HS-5 (cell line): Measurements from ENCODE around the gene SPRED2.

Experiments used
- DNase-seq: peaks from one replicate; pipeline ENCODE4 v3.0.0-alpha.2; 2012; ENCODE audit warnings: low read depth

The SPRED2 gene

DNA sequence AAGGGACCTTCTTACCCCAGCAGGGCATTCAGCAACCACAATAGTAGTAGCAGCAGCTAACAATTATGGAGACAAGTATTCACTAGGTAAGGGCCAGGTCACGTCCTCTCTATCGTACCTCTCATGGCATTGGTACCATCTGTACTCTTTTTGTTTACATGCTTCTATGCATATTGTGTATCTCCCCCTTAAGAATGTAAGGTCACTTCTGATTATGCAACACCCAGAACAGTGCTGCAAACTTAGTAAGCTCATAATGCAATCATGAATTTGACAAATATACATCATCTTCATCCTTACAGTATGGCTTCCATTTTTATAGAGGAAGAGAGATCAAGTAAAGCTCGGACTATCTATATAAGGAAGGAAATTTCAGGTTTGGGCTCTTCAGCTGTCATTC is 46.1 kb downstream of the SPRED2 start:
- DNase-seq: no peak

DNA sequence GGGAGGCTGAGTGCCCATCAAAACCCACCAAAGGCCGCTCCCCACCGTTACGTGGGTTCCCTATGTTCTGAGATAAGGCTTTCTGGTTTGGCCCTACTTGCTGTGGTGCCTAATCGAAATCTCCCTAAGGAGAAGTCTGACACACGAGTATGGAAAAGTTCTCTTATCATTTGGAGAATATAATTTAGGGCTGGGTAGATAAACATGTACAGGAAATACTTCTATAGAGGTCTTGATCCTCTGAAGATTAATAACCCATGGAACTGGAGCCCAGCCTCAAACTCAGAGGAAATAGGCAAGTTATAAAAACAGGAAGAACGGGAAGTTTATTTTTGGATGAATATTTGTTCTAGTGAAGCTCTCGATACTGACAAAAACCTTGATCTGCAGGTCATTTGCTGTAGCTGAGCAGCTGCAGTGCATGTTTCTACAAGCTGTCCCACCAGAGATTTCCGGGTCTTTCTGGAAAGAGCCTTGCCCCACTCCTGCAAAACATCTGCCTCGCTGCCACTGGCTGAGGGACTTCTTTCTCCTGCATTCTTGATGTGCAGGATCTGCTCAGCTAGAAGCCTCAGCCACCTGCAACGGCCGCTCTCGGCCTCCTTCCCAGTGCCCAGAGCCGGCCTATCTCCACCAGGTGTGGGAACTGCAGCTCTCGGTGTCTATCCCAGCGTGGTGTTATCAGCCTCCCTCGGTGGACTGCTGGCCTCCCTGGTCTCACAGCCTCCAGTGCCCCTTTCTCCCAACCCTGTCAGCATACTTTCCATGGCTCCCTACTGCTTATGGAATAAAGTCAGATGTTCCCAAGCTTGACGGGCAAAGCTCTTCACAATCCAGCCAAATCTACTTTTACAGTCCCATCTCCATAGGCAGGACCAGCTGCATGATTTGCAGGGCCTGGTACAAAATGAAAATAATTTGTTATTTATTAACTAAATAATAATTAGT is 48.6 kb downstream of the SPRED2 start:
- DNase-seq: no peak

DNA sequence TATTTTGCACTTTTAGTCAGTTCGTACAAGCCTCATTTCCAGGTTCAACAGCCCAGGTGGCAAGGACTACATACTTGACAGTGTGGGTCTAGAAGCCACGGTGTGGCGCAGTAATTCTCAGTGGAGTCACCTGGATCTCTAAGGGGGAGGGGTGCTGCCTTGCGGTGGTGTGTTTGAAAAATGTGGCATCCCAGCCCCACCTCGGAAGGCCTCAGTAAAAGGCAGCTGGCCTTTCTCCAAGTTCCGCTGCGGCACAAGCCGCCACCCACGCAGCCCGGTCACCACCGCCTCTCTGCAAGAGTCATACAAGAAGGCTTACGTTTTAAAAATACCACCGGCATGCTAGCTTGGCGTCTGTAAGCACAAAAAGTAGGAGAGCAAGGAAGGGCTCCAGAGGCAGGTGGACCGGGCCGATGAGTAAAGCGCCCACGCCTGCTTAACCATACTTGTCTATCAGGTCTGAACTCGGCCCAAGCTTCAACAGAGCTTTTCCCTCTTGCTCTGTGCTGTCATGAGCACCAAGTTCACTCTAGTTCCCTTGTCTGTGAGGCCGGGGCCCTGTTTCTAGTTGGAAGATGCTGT is 49.5 kb downstream of the SPRED2 start:
- no peak for DNase-seq

DNA sequence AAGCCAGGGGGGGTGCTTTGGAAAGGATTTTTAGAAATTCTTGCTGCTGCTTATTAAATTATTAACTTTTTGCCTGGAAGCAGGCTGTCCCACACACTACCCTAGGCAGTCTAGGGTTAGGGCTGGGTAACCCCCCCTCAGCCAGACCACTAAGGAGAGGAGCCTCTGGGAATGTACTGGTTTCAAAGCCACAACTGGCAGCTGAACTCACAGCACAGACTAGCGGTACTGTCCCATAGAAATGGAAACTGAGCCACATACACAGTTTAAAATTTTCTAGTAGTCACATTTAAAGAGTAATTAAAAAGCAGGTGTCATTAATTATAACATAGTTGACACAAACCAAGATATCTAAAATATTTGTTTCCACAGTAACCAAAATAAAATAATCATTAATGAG is 50.1 kb downstream of the SPRED2 start:
- no peak for DNase-seq

DNA sequence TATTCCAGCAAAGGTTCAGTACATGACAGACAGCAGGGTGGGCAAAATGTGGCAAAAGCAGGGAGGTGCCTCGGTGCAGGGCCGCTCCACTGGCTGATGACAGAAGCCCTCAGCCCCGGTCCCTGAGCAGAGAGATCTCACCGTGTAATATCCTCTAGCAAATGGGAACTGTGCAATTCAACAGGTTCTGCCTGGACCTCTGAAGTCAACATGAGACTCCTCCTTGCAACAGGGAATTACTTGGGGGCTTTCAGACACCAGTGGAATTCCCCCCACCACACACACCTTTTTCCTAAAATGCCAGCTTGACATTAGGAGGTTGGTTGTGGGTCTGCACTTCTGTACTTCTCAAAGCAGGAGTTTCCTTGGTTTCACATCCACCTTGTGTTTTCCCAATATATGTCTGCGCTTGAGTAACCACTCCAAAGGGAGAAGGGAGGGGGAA is 50.8 kb downstream of the SPRED2 start:
- DNase-seq: no peak

DNA sequence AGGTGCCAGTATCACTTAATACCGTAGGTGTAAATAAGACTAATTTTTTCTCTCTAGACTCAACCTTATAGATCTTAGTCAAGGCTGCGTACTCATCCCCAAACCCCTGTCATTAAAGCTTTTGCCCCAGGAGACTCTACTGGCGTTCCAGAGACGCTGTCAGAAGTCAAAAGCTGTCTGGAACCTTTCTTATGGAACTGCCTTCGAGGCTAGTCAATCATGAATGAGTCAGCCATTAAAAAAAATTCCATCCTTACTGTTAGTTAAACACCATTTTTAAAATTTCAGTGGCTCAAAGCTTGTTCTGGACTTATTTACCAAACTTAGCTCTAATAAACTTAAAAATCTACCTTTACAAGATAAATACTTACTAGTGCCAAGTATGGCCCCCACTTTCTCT is 52.1 kb downstream of the SPRED2 start:
- no peak for DNase-seq

DNA sequence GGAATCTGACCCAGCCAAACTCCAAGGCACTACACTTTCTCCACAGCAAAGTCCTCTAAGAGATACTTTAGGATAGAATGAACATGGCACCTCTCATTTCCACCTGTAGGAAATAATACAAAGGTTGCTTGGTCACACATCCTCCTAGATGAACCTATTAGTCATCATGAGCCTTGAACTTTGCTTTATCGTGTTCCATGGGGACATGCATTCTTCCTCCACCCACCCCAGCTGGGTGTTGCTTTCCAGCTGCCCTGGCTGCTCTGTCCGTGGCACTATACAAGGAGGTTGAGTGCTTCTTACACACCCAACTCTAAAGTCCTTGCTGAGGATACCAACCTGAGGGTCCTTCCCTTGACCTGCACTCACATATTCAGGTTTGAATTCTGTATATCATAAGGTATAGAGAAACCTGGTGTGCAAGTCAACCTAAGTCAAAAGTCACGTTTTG is 52.7 kb downstream of the SPRED2 start:
- DNase-seq: no peak

DNA sequence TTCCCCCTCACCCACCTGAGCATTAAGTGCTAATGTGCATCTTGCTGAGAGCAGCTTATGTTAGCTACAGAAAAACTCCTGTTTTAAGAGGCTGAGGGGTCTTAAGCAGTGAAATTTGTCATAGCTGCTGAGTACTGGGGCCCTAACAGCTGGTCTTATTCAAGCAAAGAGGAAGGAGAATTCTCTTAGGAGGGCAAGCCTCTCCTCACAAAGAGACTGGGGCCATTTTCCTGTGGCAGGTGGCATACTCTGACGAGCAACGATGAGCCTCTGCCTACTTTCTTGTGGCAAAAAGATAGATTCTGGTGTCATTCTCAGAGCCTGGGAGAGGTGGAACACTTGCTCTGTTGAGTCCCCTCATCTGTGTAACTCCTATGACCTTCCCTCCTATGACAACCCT is 53.2 kb downstream of the SPRED2 start:
- DNase-seq: no peak

DNA sequence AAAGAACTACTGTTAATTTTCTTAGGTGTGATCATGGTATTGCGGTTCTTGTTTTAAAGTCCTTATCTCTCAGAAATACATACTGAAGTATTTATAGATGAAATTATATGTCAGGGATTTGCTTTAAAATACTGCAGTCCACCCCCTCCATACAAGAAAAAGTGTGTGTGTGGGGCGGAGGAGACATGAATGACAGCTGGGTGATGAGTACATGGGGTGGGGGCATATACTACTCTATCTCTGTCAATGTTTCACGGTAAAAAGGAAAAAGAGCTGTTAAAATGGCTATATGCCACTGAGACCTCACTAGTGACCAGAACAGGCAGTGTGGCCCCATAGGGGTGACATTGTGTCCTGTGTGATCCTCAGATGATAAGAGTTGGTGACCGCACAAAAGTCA is 54.1 kb downstream of the SPRED2 start:
- no peak for DNase-seq

DNA sequence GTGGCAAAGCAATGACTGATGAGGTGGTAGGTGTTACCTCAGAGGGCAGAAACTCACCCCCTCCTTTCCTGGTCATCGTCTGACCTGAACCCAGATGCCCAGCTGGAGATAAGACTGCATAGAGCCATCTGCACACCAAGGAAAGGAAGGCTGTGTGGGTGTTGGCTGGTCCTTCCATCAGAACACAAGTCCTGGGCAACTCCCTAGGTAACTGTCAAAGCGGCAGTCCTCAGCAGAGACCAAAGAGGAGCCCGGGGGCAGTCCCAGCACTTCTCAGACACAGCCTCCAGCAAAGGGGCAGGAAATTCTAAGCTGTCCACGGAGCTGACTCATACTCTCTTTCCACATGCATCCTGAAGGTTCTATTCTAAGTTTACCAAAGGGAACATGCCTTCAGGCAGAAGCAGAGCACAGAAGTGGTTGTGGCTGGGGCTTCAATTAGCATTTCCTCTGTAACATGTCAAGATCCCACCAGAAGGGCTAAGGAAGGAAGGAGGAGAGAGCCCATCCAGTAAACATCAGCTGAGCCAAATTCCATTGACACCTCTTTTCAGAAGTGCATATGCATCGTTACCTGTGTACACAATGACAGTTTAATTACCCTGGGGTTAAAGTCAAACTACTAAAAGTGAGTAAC is 54.7 kb downstream of the SPRED2 start:
- no peak for DNase-seq

DNA sequence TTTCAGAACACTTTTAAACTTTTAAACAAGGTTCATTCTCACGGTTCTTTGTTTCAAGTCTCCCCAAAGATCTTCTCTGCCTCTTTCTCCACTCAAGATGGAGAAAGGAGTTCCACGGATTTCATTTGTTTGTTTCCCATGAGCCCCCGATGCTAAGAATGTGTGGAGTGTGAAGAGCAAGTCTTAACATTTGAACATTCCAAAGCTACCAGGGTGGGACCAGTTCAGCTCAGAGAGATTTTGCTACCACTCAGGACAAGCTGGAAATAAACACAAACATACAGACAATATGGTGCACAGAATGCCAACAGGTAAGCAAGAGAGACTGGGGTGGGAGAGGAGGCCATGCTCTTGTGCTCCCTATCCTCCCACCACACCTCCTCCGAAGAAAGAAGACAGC is 56.7 kb downstream of the SPRED2 start:
- no peak for DNase-seq

DNA sequence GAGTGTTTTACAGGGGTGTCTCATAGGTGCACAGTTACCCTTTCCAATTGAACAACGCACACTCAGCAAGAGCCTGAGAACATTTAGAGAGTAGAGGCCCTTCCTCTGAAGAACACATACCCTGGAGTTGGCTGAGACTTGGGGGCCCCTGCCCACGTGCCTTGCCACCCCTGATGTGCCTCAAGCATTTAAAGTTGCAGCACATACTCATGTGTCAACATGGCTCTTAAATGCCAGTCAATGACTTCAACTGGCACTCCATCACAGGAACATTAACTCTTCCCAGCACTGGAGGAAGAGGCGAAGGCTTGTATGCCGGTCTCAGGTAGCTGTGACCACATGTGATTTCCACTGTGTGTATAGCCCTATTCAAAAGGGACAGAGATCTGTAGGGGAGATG is 57.4 kb downstream of the SPRED2 start:
- DNase-seq: no peak

DNA sequence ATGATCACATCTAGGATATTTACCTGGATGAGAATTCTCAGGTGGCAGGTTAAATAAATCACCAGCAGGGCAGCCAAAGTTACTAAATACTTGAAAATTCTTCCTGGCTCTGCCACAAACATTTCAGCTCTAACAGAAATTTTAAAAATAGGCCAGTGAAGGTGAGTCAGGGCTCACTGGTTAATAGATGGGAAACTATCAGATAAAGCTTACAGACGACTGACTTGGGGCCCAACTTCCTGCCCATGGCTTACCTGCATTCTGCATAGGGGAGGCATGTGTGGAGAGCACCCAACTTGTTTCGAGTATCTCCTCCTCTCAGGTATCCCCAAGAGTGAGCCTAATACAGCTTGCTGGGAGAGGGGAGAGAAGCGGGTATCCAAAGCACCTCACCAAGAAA is 57.8 kb downstream of the SPRED2 start:
- no peak for DNase-seq

DNA sequence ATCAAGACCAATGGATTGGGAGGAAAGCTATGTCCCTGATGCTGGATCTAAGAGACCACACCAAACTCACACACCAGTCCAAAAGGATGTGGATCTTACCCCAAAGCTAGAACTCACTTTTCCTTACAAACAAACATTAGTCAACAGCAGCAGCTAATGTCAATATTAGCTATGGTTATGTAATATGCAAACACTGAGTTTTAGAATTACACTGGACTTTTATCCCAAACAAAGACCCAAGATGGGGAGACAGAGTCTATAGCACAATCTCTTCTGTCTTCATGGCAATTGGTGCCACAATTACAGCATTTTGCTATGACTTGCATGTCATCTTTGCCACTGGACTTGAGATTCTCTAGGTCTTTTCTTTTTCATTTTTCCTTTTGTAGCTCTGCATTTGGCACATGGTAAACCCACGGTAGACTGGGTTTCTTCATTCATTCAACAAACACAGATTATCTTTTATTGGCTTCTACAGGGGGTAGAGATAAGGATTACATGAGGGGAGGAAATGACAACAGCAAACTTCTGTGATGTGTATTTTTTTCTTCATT is 59.0 kb downstream of the SPRED2 start:
- no peak for DNase-seq

DNA sequence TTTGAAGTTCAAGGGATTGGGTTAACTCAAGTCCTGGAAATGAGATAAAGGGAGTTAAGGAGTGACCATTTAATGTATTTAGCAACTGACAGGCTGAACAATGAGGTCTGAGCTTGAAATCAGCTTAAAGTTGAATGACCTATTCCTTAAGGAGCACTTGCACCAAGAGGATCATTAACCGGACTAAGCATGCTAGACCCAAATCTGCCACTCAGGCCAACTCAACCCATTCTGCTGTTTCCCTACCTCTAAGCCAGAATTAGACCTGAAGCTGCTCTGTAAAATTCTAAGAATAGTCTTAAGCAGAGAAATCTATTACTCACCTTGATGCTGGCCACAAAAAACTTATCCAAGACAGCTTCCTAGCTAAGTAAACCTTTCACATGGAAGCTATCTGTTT is 59.8 kb downstream of the SPRED2 start:
- DNase-seq: no peak

DNA sequence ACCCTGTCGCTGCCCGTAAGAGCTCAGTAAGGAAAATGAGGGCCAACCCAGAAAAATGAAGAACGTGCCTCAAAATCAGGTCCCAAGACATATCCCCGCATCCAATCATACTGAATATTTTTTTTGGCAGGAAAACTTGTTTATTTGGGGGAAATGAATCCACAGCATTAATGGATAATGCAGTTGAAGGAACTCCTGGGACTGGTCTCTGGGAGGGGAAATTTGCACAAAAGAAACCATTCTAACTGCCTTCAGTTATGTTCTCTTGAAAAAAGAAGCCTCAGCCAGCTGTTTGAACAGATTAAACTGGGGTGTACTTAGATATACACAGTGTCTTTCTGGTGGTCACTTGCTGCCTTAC is 61.3 kb downstream of the SPRED2 start:
- DNase-seq: no peak

DNA sequence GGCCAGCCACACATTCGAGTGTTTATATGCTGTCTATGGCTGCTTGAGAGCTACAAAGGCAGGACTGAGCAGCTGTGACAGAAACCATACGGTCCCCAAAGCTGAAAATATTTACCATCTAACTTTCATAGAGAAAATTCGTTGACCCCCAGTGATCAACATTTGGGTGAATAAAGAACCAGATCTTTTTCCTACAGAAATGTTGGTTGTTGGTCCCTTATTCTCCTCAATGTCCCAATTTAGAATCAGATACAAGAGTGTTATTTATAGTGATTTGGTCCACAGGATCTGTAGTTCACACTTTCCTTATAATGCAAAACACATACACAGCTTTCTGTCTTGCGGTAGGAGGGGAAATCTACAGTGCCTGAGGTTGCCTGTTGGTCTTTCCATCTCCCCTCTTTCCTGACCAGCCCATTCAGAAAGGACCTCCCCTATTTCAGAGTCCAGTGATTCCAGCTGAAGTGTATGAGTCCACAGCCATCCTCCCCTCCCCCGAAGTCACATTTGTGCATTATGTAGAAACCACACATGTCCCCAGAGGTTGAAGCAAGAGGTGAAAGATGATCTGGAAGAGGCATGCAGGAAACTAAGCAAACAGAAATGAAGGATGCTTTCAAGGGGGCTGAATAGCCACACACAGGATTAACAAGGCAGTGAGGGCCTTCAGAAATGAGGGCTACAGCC is 61.9 kb downstream of the SPRED2 start:
- DNase-seq: no peak

DNA sequence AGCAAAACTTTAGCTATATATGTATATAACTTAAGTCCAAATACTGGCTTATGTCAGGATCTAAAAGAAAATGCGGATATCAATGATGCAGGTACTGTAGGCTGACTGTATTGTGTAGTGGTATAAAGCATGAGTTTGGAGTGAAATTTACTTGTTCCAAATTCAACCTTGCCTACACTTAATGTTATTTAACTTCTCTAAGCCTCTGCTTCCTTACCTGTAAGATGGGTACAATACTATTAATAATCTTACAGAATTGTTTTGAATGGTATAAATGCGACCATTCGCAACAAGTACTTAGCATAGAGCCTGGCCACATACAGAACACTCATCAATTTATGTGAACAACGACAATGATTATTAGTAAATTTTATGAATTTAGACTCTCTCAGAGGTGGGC is 62.4 kb downstream of the SPRED2 start:
- no peak for DNase-seq

DNA sequence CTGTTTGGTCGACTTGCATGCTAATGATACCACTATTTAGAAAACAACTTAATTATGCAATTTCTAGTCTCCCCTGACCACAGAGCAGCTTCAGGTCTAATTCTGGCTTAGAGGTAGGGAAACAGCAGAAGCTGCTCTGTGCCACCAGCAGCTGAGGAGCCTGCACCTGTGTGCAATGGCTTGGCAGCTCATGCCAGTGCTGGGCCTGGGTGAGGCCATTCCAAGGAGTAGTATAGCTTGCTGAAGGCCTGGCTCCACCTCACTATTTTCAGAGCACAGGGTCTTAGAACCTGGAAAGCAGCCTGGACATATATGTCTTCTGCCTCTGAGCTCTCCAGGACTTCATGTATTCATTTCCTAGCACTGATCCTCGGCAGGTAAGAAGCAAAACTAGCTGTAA is 62.8 kb downstream of the SPRED2 start:
- no peak for DNase-seq

DNA sequence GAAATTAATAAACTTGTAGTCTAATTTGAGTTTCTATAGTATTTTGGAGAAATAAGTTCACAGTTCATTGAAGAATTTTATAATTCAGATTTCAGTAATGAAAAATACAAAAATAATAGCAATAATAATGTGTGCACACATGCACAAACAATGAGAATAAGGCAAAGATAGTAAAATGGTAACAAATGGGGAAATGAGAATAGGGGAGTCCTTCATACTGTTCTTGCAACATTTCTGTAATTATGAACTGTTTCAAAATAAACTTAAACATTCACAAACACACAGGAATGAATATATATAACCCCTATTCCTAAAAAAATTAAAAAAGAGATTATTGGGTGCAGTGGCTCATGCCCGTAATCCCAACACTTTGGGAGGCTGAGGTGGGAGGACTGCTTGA is 63.9 kb downstream of the SPRED2 start:
- no peak for DNase-seq

DNA sequence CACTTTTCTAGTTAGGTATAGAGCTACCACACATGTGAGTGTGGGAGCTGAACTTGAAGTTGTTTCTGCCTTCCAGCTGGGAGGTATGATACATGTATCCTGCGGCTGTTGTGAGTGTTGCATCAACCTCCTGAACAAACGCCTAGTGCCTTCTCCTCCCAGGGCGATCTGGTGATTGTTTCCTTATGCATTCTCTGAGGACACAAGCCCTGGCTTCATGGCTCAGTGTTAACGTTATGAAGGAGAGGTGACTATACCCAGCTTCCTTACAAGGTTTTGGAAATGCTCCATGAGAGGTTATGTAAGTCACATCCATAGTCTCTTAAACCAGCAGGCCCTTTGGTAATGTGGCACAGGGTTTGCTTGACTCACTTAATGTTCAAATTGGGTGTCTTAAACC is 64.9 kb downstream of the SPRED2 start:
- DNase-seq: peak; percentile 98

DNA sequence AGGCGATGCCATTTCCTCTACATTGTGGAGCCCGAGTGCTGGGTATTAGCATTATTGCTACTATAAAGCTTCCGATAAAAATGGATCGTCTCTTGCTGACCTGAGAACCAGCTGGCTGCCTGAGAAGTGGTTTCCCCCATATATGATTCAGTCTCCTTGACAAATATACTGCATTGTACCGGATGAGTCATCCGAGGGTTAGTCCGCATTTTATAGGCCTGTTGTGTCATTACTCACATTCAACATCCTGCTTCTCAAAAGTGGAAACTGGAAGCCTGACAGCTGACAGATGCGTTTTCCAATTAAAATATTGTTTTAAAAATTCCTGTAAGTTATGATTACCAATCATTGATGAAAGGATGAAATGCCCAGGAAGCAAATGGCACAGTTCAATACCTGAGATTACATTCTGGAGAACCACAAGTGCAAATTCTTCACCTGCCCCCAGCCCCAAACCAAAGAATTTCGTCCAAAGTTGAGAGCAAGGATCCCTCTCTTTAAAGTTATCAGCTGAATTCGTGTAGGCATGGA is 65.7 kb downstream of the SPRED2 start:
- DNase-seq: peak; percentile 95
